GM23338 (cell line): ENCODE results near the gene CFTR.

Experiments
- CREB1 ChIP-seq: fragments of 250-450 bp; sonication (Bioruptor Pico); IDR thresholded peaks from 2 replicates; pipeline ENCODE4 v1.5.0; 2020; ENCODE audit warnings: low read depth, mild to moderate bottlenecking, moderate library complexity
- EZH2 ChIP-seq: fragments of 200-600 bp; sonication (generic); IDR thresholded peaks from one replicate; pipeline ENCODE4 v1.8.0; 2017; ENCODE audit warnings: antibody characterized with exemption, mild to moderate bottlenecking, low read depth; ENCODE audit not compliant: unreplicated experiment
- EZH2phosphoT487 ChIP-seq: fragments of 200-600 bp; sonication (generic); IDR thresholded peaks from one replicate; pipeline ENCODE4 v1.8.1; 2018; ENCODE audit warnings: antibody characterized with exemption; ENCODE audit not compliant: unreplicated experiment
- NANOG ChIP-seq: IDR thresholded peaks from 2 replicates; pipeline ENCODE4 v1.6.1; 2016; ENCODE audit warnings: antibody characterized with exemption, borderline replicate concordance
- POLR2AphosphoS5 ChIP-seq: IDR thresholded peaks from 2 replicates; pipeline ENCODE4 v1.6.1; 2016; ENCODE audit warnings: antibody characterized with exemption, low read depth
- STAT1 ChIP-seq: IDR thresholded peaks from one replicate; pipeline ENCODE4 v1.6.1; 2016; ENCODE audit warnings: antibody characterized with exemption; ENCODE audit not compliant: unreplicated experiment
- TF ChIP-seq, protein P1 (sequence below), 2 experiments: fragments of 200-600 bp in 1 of 2; sonication (generic) in 1 of 2; conservative IDR thresholded peaks; 2 replicates each; pipeline versions ENCODE4 v1.5.1 to v1.6.1; 2016 to 2017; ENCODE audit warnings: antibody characterized with exemption in 2 of 2, low read depth in 2 of 2, mild to moderate bottlenecking in 2 of 2, moderate library complexity in 1 of 2
- TF ChIP-seq, protein P2 (sequence below): IDR thresholded peaks from 2 replicates; pipeline ENCODE4 v1.6.1; 2016; ENCODE audit warnings: antibody characterized with exemption
- TF ChIP-seq, protein P3 (sequence below): IDR thresholded peaks from one replicate; pipeline ENCODE4 v1.6.1; 2018; ENCODE audit warnings: antibody characterized with exemption; ENCODE audit not compliant: unreplicated experiment

DNA sequence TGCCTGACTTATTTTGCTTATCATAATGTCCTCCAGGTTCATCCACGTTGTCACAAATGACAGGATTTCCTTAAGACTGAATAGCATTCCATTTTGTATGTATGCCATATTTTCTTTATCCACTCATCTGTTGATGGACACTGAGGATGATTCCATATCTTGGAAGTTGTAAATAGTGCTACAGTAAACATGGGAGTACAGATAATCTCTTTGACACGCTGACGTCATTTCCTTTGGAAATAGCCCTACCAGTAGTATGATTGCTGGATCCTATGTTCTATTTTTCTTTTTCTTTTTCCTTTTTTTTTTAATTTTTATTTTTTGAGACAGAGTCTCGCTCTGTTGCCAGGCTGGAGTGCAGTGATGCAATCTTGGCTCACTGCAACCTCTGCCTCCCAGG is 225.8 kb downstream of the CFTR start:
- TF ChIP-seq, protein P1, sequence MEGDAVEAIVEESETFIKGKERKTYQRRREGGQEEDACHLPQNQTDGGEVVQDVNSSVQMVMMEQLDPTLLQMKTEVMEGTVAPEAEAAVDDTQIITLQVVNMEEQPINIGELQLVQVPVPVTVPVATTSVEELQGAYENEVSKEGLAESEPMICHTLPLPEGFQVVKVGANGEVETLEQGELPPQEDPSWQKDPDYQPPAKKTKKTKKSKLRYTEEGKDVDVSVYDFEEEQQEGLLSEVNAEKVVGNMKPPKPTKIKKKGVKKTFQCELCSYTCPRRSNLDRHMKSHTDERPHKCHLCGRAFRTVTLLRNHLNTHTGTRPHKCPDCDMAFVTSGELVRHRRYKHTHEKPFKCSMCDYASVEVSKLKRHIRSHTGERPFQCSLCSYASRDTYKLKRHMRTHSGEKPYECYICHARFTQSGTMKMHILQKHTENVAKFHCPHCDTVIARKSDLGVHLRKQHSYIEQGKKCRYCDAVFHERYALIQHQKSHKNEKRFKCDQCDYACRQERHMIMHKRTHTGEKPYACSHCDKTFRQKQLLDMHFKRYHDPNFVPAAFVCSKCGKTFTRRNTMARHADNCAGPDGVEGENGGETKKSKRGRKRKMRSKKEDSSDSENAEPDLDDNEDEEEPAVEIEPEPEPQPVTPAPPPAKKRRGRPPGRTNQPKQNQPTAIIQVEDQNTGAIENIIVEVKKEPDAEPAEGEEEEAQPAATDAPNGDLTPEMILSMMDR (conservative IDR thresholded peaks at IDR 0.05; ENCODE audit: low read depth in 2 of 2), result no peak
- TF ChIP-seq POLR2AphosphoS5 (no peak), EZH2 (no peak), EZH2phosphoT487 (no peak), NANOG (no peak), CREB1 (CRISPR knock-in tag) (no peak), STAT1 (no peak)
- TF ChIP-seq, protein P2, sequence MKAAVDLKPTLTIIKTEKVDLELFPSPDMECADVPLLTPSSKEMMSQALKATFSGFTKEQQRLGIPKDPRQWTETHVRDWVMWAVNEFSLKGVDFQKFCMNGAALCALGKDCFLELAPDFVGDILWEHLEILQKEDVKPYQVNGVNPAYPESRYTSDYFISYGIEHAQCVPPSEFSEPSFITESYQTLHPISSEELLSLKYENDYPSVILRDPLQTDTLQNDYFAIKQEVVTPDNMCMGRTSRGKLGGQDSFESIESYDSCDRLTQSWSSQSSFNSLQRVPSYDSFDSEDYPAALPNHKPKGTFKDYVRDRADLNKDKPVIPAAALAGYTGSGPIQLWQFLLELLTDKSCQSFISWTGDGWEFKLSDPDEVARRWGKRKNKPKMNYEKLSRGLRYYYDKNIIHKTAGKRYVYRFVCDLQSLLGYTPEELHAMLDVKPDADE, result no peak
- TF ChIP-seq, protein P3, sequence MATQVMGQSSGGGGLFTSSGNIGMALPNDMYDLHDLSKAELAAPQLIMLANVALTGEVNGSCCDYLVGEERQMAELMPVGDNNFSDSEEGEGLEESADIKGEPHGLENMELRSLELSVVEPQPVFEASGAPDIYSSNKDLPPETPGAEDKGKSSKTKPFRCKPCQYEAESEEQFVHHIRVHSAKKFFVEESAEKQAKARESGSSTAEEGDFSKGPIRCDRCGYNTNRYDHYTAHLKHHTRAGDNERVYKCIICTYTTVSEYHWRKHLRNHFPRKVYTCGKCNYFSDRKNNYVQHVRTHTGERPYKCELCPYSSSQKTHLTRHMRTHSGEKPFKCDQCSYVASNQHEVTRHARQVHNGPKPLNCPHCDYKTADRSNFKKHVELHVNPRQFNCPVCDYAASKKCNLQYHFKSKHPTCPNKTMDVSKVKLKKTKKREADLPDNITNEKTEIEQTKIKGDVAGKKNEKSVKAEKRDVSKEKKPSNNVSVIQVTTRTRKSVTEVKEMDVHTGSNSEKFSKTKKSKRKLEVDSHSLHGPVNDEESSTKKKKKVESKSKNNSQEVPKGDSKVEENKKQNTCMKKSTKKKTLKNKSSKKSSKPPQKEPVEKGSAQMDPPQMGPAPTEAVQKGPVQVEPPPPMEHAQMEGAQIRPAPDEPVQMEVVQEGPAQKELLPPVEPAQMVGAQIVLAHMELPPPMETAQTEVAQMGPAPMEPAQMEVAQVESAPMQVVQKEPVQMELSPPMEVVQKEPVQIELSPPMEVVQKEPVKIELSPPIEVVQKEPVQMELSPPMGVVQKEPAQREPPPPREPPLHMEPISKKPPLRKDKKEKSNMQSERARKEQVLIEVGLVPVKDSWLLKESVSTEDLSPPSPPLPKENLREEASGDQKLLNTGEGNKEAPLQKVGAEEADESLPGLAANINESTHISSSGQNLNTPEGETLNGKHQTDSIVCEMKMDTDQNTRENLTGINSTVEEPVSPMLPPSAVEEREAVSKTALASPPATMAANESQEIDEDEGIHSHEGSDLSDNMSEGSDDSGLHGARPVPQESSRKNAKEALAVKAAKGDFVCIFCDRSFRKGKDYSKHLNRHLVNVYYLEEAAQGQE, result no peak
